Measurements from ENCODE around the gene PIAS1. TPM values are rescaled to one million over a fixed set of nuclear protein-coding genes. Genes with fewer than 3 reads are reported as not detected.

PIAS1 gene
- total and polyA plus RNA-seq, 12 donors: 5.8 to 37.9 (median 30.3) TPM

DNA sequence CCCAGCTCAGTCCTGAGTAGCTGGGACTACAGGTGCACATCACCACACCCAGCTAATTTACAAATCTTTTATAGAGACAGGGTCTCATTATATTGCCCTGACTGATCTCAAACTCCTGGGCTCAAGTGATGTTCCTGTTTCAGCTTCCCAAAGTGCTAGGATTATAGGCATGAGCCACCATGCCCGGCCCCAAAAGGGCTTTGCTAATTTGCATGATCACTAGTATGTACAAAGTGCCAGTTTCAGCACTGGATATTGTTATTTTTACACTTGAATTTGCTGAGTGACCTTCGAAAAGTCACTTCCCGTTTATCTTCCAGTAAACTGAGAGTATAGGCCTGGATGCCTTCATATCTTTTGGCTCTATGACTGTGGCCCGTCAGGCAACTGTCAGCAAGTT is 163.2 kb downstream of the PIAS1 start:
- no peaks in the 10 kb centered on the region for H3K27me3 ChIP-seq
- peaks cover 0 to 25% (median 0%) of the 10 kb centered on the region in 9 donors for H3K36me3 ChIP-seq
- intact Hi-C loops (cut with DNase I): loop anchor here in 2 of 10 donors (5.0 to 10.0 kb wide), 2 partner anchors 350 to 353 kb away; no protein-coding TSS in a partner anchor
- peaks cover 0 to 22% (median 0%) of the 10 kb centered on the region in 9 donors for H3K4me1 ChIP-seq
- TF ChIP-seq, protein P1, sequence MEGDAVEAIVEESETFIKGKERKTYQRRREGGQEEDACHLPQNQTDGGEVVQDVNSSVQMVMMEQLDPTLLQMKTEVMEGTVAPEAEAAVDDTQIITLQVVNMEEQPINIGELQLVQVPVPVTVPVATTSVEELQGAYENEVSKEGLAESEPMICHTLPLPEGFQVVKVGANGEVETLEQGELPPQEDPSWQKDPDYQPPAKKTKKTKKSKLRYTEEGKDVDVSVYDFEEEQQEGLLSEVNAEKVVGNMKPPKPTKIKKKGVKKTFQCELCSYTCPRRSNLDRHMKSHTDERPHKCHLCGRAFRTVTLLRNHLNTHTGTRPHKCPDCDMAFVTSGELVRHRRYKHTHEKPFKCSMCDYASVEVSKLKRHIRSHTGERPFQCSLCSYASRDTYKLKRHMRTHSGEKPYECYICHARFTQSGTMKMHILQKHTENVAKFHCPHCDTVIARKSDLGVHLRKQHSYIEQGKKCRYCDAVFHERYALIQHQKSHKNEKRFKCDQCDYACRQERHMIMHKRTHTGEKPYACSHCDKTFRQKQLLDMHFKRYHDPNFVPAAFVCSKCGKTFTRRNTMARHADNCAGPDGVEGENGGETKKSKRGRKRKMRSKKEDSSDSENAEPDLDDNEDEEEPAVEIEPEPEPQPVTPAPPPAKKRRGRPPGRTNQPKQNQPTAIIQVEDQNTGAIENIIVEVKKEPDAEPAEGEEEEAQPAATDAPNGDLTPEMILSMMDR (IDR thresholded peaks at IDR 0.05): no peak
- WGBS, 2 donors: 45 to 67% methylated on average over 4 of the region's 4 CpGs
- no peak for DNase-seq
- peak overlapping the region in 1 of 10 donors; percentile 6 for H3K27ac ChIP-seq
- peak in 1 of 8 donors; percentile 11 for ATAC-seq
- no peak overlapping the region for H3K4me3 ChIP-seq
- no peaks in the 10 kb centered on the region for H3K9me3 ChIP-seq

DNA sequence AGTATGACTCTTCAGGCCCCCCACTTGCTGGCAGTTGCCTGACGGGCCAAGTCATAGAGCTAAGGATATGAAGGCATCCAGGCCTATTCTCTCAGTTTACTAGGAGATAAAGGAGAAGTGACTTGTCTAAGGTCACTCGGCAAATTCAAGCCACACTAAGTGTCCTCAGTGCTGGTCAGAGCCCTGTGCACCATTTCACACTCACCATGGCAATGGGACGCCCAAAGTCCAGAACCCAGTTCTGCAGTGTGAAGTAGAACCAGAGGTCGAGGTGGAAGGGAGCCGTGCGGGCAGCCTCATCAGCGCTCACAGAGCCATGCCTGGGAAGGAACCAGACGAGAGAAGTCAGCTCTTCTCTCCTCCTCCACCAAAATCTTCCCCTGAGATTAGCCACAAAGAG is 164.2 kb downstream of the PIAS1 start:
- ATAC-seq (no peak), DNase-seq (no peak)
- Histone ChIP-seq H3K27me3 (no peaks in the 10 kb centered on the region), H3K36me3 (peaks cover 0 to 25% (median 0%) of the 10 kb centered on the region in 9 donors), H3K9me3 (no peaks in the 10 kb centered on the region), H3K4me3 (no peak overlapping the region), H3K4me1 (peaks cover 0 to 22% (median 0%) of the 10 kb centered on the region in 9 donors), H3K27ac (no peak overlapping the region)
- WGBS, 2 donors: 95 to 97% methylated on average over 8 of the region's 8 CpGs
- intact Hi-C loops (cut with DNase I): loop anchor here in 2 of 10 donors (5.0 to 10.0 kb wide), 2 partner anchors 351 to 354 kb away; no protein-coding TSS in a partner anchor
- TF ChIP-seq, protein P1 (IDR thresholded peaks at IDR 0.05): no peak

DNA sequence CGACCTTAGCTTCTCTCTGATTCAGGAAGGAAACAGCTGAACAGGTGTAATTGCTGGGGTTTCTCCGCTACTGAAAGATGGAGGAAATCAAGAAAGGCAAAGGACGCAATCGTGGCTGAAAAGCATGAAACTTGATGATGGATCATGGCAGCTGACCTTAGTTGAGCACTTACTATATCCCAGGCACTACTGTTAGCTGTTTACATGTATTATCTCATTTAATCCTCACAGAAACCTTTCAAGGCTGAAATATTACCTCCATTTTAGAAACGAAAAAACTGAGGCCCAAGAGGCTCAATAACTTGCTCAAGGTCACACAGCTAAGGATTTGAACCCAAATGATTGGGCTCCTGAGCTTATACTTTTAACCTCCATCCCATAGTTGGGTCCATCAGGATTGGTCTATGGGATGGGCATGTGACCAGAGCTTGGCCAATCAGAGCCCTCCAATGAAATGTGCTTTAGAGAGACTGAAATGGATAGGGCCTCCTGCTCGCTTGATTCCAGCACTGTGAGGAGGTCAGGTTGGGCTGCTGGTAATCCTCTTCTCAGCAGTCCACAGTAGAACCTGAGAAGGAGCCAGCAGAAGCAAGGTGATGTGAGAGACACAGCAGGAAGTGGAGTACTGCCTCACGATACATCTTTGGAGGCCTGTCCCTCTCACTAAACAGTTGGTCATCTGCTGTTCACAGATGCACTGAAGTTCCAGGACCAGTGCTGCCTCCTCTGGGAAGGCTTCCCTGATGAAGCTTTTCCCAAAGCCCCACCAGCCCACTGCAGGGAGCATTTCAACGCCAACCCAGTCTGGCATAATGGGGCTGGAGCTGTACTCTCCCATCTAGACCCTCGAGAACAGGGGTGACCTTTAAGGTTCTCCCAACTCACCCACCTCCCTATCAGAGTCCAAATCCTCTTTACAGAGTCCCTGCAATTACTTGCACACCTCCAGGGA is 165.0 kb downstream of the PIAS1 start:
- H3K36me3 ChIP-seq: peaks cover 0 to 25% (median 0%) of the 10 kb centered on the region in 9 donors
- H3K4me3 ChIP-seq: no peak overlapping the region
- no peaks in the 10 kb centered on the region for H3K9me3 ChIP-seq
- H3K27me3 ChIP-seq: no peaks in the 10 kb centered on the region
- peaks cover 0 to 22% (median 0%) of the 10 kb centered on the region in 9 donors for H3K4me1 ChIP-seq
- ATAC-seq (no peak), DNase-seq (no peak)
- TF ChIP-seq, protein P1 (IDR thresholded peaks at IDR 0.05): no peak
- WGBS, 2 donors: 94 to 98% methylated on average over 9 of the region's 9 CpGs
- H3K27ac ChIP-seq: no peak overlapping the region
- intact Hi-C loops (cut with DNase I): loop anchor here in 2 of 10 donors (5.0 to 10.0 kb wide), 2 partner anchors 352 to 354 kb away; no protein-coding TSS in a partner anchor

DNA sequence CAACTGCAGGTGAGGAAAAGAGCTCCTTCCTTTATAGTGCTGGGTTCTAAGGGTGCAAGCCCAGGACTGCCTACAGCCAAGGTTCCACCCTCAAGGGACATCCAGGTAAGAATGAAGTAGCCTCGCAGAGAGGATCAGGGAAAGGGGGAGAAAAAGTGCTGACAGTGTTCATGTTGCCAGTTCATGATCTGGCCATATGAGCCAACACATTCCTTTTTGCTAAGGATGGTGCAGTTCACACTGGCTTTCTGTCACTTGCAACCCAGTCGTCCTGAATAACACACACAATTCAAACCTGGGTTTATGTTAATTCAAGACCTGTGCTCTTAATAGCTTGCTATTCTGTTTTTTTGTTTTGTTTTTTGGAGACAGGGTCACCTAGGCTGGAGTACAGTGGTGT is 166.4 kb downstream of the PIAS1 start:
- no peak for DNase-seq
- WGBS, 2 donors: 94 to 97% methylated on average over 2 of the region's 2 CpGs
- H3K36me3 ChIP-seq: peaks cover 0 to 21% (median 0%) of the 10 kb centered on the region in 9 donors
- TF ChIP-seq, protein P1 (IDR thresholded peaks at IDR 0.05): no peak
- intact Hi-C loops (cut with DNase I): no loop called here
- no peaks in the 10 kb centered on the region for H3K9me3 ChIP-seq
- no peak overlapping the region for H3K4me3 ChIP-seq
- no peaks in the 10 kb centered on the region for H3K27me3 ChIP-seq
- no peak for ATAC-seq
- H3K4me1 ChIP-seq: peaks cover 0 to 9% (median 0%) of the 10 kb centered on the region in 9 donors
- no peak overlapping the region for H3K27ac ChIP-seq

Measured in heart right ventricle (tissue), 16 donors.